AG04450 (cell line): ENCODE results near the gene CLIP1. TPM values are rescaled to one million over a fixed set of nuclear protein-coding genes. Genes with fewer than 3 reads are reported as not detected.

Source experiments
- CTCF ChIA-PET: fragments of 300-600, 350-600 bp; formaldehyde crosslinking; extraction: SDS; loops from one replicate; lab custom pipeline; 2022; ENCODE audit warnings: antibody characterized with exemption, inconsistent platforms; lab: Charles Lee
- POLR2A ChIA-PET: fragments of 350-600 bp; formaldehyde crosslinking; extraction: SDS; loops from one replicate; lab custom pipeline; 2021; ENCODE audit warnings: antibody characterized with exemption, inconsistent platforms; lab: Yijun Ruan, JAX
- DNase-seq: peaks from one replicate; pipeline ENCODE4 v3.0.0-alpha.2; 2011; ENCODE audit warnings: low read depth, low spot score
- H3K27ac ChIP-seq: one replicate; pipeline ENCODE4 v1.5.1; 2012; ENCODE audit warnings: low read depth, low read length, control low read depth
- H3K27me3 ChIP-seq: one replicate; pipeline ENCODE4 v1.6.0; 2012; ENCODE audit warnings: low read length; ENCODE audit not compliant: control insufficient read depth, insufficient read depth
- H3K4me3 ChIP-seq: 2 replicates; pipeline ENCODE4 v1.5.1; 2011; ENCODE audit warnings: mild to moderate bottlenecking, low read depth, low read length, control low read depth
- H3K9me3 ChIP-seq: 2 replicates; pipeline ENCODE4 v1.5.1; 2012; ENCODE audit warnings: low read length; ENCODE audit not compliant: control insufficient read depth, insufficient read depth
- CTCF ChIP-seq: IDR thresholded peaks from 2 replicates; pipeline ENCODE4 v1.5.1; 2011; ENCODE audit warnings: low read depth, low read length, control low read depth, inconsistent platforms
- polyA plus RNA-seq: library from polyadenylated mRNA; depleted of rRNA; stranded (reverse); fragments of >200 nt; gene quantifications from 2 replicates; pipeline ENCODE4 v1.2.3, GENCODE V29; 2011

CLIP1 gene
- polyA plus RNA-seq, 1 experiment = 63.6 TPM

GRCh38 chr12:122406701-122407164, 15.7 kb downstream of the CLIP1 start:
- Histone ChIP-seq H3K27ac (no peak overlapping the region), H3K4me3 (no peak overlapping the region), H3K27me3 (no peaks in the 10 kb centered on the region), H3K9me3 (peaks cover 3% of the 10 kb centered on the region; the same call in 1 of the 2 replicates)
- ChIA-PET CTCF (interaction anchor here (0.6 to 2.9 kb wide), 4 partner anchors 14 to 65 kb away, joined by 3 to 16 read pairs (median 5); partner anchors contain the start of gene CLIP1), POLR2A (interaction anchor here (0.7 kb wide), 1 partner anchor 75 kb away, joined by 5 read pairs; no protein-coding TSS in a partner anchor)
- no peak for TF ChIP-seq CTCF
- no peak for DNase-seq

DNA sequence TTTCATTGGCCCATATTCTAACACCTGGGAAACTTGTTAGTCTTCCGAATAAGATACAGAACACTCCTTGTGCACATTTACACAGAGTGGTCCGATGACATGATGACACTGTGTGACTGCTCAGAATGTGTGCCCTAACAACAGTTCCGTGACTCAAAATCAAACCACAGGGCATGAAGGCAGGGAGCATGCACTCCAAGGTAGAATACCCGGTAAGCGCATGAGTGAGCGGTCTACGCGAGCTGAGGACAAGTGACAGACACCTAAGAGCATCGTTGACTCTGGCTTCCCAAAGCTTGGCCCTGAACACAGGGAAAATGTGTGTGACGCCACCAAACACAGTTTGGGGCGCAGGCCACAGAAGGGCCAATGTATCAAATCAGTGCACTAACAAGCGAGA, 18.6 kb downstream of the CLIP1 start:
- Histone ChIP-seq H3K27me3 (no peaks in the 10 kb centered on the region), H3K4me3 (no peak overlapping the region), H3K27ac (peak overlapping the region; percentile 21), H3K9me3 (no peaks in the 10 kb centered on the region)
- CTCF ChIA-PET = interaction anchor here (1.0 kb wide), 1 partner anchor 68 kb away, joined by 6 read pairs; no protein-coding TSS in a partner anchor
- no peak for DNase-seq
- POLR2A ChIA-PET = interaction anchor here (0.6 kb wide), 1 partner anchor 8 kb away, joined by 6 read pairs; no protein-coding TSS in a partner anchor
- TF ChIP-seq CTCF = no peak

DNA sequence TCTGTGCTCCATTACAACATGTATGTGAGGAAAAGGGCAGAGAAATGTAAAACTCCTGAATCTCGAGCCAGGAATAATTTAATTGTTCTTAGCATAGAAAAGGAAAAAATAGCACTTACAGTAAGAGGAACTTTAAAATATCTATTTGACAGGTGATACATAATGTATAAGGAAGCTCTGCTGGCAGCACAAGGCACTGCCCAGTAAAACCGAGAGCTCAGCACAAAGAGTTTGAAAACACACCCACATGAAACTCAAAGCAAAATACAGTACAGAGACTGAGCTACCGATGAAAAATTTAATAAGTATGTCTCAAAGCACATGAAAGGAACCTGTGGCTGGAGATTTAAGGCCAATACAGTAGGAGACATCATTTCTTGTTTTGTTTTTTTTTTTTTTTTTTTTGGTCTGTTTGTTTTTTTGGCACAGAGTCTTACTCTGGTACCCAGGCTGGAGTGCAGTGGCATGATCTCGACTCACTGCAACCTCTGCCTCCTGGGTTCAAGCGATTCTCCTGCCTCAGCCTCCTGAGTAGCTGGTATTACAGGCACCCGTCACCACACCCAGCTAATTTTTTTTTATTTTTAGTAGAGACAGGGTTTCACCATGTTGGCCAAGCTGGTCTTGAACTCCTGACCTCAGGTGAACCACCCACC, 19.2 kb downstream of the CLIP1 start:
- no peak for DNase-seq
- TF ChIP-seq CTCF = no peak
- ChIA-PET CTCF (interaction anchor here (0.5 to 1.0 kb wide), 2 partner anchors 67 to 68 kb away, joined by 6 to 10 read pairs; no protein-coding TSS in a partner anchor), POLR2A (interaction anchor here (0.6 kb wide), 2 partner anchors 8 to 14 kb away, joined by 3 to 6 read pairs; no protein-coding TSS in a partner anchor)
- no peak overlapping the region for H3K4me3 ChIP-seq
- no peak overlapping the region for H3K27ac ChIP-seq
- no peaks in the 10 kb centered on the region for H3K9me3 ChIP-seq
- no peaks in the 10 kb centered on the region for H3K27me3 ChIP-seq

- no peak for TF ChIP-seq CTCF
- ChIA-PET CTCF (interaction anchor here (1.3 kb wide), 1 partner anchor 69 kb away, joined by 3 read pairs; no protein-coding TSS in a partner anchor), POLR2A (no interaction called here)
- Histone ChIP-seq H3K27ac (no peak overlapping the region), H3K9me3 (no peaks in the 10 kb centered on the region), H3K4me3 (no peak overlapping the region), H3K27me3 (no peaks in the 10 kb centered on the region)
- no peak for DNase-seq
These were observed 20.2 kb downstream of the CLIP1 start for GRCh38 chr12:122402264-122402663.
